HG03025 (cell line): ENCODE results near the gene ZMYND19.
"Not testable (repeated sequence)": the region's sequence is repeated elsewhere in the genome, so short reads cannot be mapped to it uniquely, and the experiment has no call there.

Experiments used
- ATAC-seq: cut with Tn5 transposase; IDR thresholded peaks from one replicate; pipeline ENCODE4 v1.9.1; 2021; ENCODE audit warnings: mild to moderate bottlenecking, moderate library complexity; ENCODE audit not compliant: unreplicated experiment, low FRiP score

Gene ZMYND19

DNA sequence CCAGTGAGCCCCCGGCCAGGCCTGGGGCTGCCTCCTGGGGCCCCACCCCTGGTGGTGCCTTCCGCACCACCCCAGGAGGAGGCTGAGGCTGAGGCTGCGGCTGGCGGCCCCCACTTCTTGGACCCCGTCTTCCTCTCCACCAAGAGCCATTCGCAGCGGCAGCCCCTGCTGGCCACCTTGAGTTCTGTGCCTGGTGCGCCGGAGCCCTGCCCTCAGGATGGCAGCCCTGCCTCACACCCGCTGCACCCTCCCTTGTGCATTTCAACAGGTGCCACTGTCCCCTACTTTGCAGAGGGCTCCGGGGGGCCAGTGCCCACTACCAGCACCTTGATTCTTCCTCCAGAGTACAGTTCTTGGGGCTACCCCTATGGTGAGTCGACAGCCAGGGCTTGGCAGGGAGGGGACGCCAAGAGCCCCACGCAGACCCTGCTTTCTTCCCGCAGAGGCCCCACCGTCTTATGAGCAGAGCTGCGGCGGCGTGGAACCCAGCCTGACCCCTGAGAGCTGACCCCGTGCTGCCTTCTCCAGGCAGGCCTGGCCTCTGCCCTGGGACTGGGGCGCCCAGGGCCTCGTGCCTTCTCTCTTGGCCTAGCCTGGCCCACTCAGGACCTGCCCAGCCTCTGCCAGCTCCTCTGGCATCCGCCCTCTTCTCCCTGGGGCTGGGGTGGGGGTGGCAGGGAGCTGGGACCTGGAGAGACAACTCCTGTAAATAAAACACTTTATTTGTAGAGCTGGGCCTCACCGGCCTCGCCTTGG lies 24.5 kb upstream of the ZMYND19 start:
- ATAC-seq: no peak

DNA sequence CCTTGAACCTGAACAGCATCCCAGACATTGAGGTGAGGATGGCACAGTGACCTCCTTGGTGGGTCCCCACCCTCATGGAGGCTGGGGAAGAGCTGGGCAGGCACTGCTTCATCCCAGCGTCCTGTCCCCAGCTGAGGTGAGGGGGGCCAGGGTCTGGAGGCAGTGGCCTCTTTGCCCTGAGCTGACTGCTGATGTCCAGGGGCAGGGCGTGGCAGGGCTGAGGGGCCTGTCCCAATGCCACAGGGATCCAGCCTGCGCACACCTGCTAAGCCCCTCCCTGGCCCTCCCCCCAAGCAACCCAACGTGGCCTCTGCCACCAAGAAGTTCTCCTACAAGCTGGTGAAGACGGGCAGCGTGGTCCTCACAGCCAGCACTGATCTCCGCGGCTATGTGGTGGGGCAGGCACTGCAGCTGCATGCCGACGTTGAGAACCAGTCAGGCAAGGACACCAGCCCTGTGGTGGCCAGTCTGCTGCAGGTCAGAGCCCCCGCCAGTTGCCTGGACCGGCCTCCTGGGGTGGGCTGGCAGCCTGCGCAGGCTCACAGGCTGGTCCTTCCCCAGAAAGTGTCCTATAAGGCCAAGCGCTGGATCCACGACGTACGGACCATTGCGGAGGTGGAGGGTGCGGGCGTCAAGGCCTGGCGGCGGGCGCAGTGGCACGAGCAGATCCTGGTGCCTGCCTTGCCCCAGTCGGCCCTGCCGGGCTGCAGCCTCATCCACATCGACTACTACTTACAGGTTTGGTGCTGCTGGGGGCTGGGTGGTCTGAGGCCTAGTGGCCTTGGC lies 23.6 kb upstream of the ZMYND19 start:
- ATAC-seq: no peak

DNA sequence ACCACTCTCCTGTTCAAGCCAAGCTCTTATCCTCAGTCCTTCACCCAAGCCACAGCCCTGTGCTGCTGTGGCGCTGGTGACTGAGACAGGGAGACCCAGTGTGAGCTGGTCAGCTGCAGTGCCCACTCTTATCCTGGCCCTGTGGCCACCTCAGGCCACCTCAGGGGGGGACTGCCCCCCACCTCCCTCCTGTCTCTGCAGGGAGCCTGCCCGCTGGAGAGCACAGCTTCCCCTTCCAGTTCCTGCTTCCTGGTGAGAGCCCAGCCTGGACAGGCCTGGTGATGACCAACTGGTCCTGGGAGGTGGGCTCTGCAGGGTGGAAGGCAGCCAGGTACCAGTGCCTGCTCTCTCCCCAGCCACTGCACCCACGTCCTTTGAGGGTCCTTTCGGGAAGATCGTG lies 22.9 kb upstream of the ZMYND19 start:
- no peak for ATAC-seq

DNA sequence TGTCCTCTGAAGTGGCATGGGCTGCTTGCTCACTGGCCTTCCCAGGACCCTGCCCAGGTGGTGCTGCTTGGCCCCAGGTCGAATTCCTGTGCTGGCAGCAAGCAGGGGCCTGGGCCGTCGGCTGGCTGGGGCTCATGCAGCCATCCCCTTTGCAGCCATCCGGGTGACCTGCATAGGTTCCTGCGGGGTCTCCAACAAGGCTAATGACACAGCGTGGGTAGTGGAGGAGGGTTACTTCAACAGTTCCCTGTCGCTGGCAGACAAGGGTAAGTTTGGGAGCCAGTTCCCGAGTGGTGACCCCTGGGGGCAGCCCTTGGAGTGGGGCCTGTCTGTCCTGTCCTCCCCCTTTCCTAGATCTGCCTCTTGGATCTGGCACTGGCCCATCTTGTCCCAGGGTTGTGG lies 22.4 kb upstream of the ZMYND19 start:
- no peak for ATAC-seq

DNA sequence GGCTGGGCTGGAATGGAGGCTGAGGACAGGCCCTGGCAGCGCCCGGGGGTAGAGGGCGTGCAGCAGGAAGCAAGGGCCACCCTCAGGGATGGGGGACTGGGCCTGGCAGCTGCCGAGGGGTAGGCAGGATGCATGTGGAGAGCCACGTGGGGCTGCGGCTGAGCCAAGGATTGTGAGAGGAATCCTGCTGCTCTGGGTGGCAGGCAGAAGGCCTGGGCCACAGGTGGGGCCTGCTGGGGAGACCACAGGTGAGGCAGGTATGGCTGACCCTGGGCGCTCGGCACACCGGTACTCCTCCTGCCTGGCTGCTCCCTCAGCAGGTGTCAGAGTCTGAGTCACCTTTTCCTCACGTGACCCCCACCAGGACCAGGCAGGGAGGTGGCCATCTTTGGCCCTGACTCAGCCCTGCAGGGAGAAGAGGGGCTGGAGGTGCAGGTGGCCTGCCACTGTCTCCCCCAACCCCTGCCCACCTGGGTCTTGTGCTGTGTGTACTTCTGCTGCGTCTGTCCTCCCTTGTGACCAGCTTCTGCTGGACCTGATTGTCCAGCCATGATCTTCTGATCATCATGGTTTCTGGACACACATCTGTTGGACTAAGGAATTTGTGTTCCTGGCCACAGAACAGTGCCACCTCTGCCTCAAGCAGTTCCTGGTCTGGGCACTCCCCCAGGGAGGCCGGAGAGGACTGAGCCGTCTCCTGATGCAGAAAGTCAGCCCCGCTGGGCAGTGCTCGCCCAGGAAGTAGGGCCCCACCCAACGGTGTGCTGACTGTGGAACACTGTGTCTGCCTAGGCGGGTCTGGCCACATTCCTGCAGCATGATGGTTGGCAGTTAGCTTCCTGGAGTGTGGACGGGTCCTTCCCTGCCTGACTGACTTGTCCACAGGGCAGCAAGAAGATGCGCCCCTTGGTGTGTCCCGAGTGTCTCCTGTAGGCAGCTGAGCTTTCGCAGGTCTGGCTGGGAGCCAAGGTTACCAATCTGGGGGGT lies 21.6 kb upstream of the ZMYND19 start:
- ATAC-seq: no peak

DNA sequence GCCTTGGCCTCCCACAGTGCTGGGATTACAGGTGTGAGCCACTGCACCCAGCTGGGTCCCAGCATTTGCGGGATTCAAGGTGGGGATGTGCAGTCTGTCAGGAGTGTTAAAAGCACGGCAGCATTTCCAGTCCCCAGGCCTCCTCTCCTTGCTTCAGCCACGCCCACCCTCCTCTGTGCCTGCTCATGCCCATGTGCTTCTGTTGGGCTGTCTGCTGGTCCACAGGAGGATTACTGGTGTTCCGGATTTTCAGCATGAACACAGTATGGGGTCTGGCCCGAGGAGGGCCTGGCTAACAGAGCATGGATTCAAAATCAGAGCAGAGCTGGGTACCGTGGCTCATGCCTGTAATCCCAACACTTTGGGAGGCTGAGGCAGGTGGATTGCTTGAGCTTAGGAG lies 20.6 kb upstream of the ZMYND19 start:
- ATAC-seq: no peak

DNA sequence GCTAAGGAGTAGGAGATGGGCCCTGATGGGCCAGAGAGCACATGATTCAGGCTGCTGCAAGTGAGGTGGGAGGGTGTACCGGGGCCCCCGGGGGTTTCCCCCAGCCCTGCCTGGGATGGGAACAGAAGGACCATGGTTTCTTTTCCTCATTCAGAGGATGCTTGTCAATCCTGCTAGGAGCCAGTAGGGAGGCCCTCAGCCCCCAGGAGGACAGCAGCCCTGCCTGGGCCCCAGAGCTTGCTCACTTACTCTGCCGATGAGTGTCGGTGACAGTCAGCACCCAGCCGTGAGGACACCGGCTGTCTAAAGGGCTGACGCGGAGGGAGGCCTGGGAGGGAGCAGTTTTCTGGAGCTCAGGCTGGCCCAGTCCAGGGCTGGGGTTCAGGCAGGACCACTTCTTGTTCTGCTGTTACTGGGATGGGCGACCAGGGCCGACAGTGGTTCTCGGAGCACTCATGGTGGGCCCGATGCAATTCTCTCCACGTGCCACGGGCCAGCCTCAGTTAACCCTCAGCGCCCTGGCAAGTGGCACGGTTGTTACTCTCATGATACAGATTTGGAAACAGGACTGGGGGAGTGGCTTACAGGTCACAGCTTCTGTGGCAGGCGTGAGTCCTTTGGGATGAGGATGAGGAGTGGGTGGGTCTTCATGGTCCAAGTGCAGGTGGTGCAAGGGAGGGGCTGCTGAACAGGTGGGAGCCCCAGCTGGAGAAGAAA lies 17.0 kb upstream of the ZMYND19 start:
- no peak for ATAC-seq

DNA sequence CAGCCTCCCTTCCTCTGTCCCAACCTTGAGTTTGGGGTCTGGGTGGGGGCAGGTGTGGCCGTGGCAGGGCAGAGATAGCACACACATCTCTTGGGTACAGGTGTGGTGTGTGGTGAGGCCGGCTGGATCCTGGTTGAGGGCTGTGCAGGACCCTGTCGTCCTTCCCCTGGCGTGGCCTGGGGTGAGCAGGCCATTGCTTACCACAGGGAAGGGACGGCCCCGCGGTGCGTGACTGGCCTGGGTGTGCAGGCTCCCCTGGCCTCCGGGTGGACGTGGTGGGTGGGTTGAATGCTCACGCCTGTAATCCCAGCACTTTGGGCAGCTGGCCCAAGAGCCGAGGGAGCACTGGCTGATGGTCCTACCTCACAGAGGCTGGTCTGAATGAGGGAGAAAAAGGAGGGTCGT lies 16.4 kb upstream of the ZMYND19 start:
- ATAC-seq: no peak

DNA sequence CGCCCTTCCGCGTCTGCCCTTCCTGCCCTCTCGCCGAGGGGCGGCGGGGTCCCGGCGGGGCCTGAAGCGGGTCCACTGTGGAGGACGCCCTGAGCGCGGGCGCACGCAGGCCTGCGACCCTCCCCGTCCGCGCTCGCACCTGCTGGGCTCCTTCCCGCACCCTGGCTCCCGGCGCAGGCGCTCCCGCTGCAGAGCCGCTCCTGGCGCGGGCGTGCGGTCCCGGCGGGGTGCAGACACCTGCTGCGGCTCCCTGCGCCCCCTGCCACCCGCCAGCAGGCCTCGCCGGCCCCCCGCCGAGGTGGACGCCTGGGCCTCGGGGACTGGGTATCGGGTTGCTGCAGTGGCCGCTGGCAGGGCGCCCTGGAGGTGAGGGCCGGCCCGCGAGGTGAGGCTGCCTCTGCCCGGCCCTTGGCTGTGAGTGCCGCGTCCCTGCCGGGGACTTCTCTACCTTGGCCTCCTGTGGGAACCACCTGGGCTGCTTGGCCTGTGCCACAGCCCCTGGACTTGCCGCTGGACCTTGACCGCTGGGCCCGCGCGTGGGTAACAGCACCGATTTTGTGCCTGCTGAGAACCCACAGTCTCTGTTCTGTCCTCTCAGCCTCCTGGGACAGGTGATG lies 15.8 kb upstream of the ZMYND19 start:
- peak; percentile 24 for ATAC-seq

DNA sequence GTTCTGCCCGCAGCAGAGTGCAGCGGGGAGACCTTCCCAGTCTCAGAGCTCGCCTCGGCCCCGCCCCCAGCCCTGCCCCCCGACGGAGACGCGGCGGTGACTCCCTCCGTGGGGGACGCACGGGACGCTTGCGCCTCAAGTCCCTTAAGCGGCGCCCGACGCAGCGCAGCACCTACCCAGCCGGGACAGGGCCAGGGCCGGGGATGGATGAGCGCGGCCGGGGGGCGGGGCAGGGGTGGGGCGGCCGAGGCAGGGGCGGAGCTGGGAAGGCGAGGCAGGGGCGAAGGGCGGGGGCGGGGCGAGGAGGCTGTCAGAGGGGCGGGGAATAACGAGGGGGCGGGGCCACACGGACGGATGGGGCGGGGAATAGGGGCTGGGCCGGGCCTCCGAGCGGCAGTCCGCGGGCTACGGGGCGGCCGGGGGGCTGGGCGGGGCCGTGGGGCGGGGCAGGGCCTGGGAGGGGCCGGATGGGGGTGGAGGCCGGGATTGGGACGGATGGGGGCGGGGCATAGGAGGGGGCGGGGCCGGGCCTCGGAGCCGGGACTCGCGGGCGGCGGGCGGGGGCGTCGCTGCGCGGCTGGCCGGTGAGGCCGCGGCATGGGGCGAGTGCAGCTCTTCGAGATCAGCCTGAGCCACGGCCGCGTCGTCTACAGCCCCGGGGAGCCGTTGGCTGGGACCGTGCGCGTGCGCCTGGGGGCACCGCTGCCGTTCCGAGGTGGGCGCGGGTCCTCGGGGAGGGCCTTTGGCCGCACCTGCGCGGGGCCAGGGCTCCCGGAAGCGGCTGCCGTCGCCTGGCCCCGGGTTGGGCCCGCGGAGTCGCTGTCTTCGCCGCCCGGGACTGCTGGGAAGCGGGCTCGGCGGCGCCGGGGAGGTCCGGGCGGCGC lies 15.1 kb upstream of the ZMYND19 start, which contains the start of gene ARRDC1:
Gene ARRDC1 (plus strand): TSS at position 566 of the 884 bp plus-strand sequence. CDS start 32 bp downstream, at position 598.
- peak; percentile 63 for ATAC-seq

DNA sequence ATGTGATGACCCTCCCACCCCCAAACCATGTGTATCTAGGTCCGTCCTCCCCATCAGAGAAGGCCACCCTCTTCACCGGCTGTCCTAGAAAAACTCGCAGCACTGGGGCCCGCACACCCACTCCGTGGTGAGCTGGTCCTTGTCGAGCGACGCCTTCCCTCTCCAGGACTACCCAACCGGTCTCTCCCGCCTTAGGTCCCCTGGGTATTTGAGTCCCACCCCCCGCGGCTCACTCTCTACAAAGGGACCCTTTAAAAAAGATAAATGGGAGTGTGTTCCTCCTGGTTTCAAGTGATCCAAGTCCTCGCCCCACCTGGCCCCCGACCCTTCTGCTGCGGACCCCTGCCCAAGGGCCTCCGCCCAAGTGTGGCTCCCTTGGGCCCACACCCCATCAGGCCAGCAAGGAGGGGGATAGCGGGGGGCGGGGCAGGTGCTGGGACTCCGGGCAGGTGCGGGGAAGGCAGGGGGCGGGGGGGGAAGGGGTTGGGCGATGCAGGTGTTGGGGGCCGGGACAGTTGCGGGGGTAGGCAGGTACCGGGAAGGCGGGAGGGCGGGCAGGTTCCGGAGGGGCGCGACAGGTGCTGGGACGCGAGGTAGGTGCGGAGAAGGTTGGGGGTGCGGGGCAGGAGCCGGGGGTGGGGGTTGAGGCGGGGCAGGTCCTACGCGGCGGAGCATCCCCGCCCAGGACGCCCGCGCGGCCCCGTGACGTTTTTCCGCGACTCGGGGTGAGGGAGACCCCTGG lies 14.2 kb upstream of the ZMYND19 start:
- ATAC-seq: no peak

DNA sequence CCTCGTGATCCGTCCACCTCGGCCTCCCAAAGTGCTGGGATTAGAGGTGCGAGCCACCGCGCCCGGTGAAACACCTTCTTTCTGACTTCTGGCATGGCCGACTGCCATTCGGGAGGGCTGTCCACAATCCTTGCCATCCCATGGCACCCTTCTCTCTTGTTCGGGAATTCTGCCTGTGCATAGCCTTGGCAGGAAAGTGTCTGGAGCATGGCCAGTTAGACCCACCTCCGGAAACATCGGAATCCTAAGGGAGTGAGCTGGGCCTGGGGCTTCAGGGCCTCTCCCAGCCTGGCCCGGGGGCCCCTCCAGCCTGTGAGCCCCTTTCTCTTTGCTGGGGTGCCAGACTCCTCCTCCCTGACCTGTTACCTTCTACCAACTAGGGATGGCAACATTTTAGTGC lies 13.6 kb upstream of the ZMYND19 start:
- no peak for ATAC-seq

DNA sequence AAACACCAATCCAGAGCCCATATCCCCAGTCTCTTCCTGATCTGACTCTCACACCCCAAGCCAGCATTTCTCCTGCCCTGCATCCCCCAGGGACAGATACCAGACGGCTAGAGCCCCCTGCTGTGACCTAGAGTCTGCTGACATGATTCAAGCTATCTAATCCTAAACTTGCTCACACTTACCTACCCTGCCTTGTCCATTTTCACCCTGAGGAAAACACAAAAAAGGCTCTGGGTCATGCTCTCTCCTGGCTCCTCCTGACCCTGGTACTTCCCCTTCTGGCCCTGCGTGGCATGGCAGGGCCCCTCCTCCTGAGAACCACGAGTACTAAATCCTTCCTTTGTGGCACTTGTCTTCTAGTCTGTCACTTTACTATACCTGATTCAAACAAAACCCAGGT lies 12.3 kb upstream of the ZMYND19 start:
- ATAC-seq: no peak

DNA sequence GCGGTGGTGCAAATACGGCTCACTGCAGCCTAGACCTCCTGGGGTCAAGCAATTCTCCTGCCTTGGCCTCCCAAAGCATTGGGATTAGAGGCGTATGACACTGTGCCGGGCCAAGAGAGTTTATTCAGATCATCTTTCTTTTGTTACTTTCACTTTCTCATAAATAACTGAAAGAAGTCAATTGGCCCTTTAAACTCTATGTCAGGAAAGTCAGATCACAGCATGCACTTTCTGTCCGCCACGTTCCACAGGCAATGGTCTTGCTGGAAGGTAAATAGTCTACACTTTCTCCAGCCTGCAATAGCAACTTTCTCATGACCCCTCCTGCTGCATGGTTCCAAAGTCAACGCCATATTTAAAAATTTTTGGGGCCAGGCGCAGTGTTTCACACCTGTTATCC lies 8.6 kb upstream of the ZMYND19 start:
- ATAC-seq: no peak

DNA sequence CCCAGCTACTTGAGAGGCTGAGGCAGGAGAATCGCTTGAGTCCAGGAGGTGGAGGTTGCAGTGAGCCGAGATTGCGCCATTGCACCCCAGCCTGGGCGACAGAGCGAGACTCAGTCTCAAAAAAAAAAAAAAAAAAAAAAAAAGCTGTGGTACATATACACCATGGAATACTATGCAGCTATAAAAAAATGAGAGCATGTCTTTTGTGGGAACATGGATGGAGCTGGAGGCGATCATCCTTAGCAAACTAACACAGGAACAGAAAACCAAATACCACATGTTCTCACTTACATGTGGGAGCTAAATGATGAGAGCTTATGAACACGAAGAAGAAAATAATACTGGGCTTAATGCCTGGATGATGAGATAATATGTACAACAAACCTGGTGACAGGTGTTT lies 6.3 kb upstream of the ZMYND19 start:
- ATAC-seq: not testable (repeated sequence)

DNA sequence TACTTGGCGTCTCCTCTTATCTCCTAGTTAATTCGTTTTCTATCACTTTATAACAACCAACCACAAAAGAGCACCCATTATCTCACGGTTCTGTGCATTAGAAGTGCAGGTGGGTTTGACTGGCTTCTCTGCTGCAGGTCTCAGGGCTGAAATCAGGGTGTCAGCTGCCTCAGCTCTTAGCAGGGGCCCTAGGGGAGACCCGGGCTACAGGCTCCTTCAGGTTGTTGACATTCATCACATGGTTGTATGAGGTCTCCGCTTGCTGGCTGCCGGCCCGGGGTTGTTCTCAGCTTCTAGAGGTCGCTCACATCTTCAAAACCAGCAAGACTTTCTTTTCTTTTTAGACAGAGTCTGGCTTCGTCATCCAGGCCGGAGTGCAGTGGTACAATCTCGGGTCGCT lies 2.9 kb upstream of the ZMYND19 start:
- no peak for ATAC-seq

DNA sequence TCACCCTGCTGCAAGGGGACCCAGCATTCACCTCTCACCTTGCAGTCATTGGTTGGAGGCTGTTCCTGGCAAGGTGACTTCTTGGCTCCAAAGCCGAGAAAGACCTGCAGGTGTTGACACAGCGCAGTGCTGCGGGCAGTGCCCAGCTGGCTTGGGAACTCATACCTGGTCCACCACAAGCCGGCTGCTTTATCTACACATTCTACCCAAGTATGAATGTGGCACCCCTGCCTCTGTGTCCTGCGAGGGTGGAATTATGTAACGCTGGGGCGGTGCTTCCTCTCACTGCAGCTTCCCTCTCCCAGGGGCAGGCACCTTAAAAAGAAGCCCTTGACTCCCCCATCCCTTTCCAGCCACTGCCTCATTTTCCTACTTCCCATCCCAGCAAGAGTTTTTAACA lies 2.5 kb upstream of the ZMYND19 start:
- no peak for ATAC-seq

DNA sequence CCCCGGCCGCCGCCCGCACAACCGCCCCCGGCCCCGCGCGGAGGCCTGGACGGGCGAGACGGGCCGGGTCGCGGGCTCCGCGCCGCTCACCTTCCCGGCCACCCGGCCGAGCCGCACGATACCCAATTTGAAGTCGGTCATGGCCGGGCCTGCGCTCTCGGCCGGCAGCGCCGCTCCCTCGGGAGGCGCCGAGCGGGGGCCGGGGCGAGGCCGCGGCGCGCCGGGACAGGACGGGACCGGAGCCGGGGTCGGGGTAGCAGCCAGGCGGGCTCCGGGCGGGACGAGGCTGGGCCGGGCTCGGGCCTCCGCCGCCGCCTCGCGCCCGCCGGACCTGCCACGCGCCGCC lies 216 bp downstream of the ZMYND19 start:
- ATAC-seq: no peak
